Astrocyte of the cerebellum (primary cell): ENCODE data around the gene FAM237B.
A peak's percentile ranks its signal among the peaks of the same experiment; 100 is the strongest.
"Not testable (repeated sequence)": the region's sequence is repeated elsewhere in the genome, so short reads cannot be mapped to it uniquely, and the experiment has no call there.

Experiments
- DNase-seq: peaks from one replicate; pipeline ENCODE4 v3.0.0-alpha.2; 2011; ENCODE audit warnings: low read depth
- H3K4me3 ChIP-seq: 2 replicates; pipeline ENCODE4 v1.5.1; 2011; ENCODE audit warnings: mild to moderate bottlenecking, low read depth, low read length, moderate library complexity
- CTCF ChIP-seq: IDR thresholded peaks from 2 replicates; pipeline ENCODE4 v1.5.1; 2012; ENCODE audit warnings: low read length, low read depth, moderate library complexity, mild to moderate bottlenecking; ENCODE audit errors: missing control alignments
- in situ Hi-C: cut with HindIII; loops from 2 replicates; pipeline ENCODE4 v1.10.0; 2017; ENCODE audit warnings: low sequenced_read_pairs

FAM237B gene

GRCh38 chr7:90345595-90346335 lies 24.7 kb upstream of the FAM237B start:
- in situ Hi-C loops: loop anchor here (5.0 kb wide), 1 partner anchor 37 kb away; no protein-coding TSS in a partner anchor
- peak; percentile 5 for DNase-seq
- H3K4me3 ChIP-seq: peak overlapping the region; percentile 87
- TF ChIP-seq CTCF: no peak

- no peak for TF ChIP-seq CTCF
- no peak for DNase-seq
- H3K4me3 ChIP-seq: no peak overlapping the region
- in situ Hi-C loops: loop anchor here (5.0 kb wide), 1 partner anchor 37 kb away; no protein-coding TSS in a partner anchor
Observed at GRCh38 chr7:90345016-90345415, 23.9 kb upstream of the FAM237B start.

- no peak overlapping the region for H3K4me3 ChIP-seq
- in situ Hi-C loops: no loop called here
- no peak for TF ChIP-seq CTCF
- DNase-seq: peak; percentile 15
Observed at GRCh38 chr7:90337106-90337505, 16.0 kb upstream of the FAM237B start.

GRCh38 chr7:90334926-90335325 lies 13.8 kb upstream of the FAM237B start:
- H3K4me3 ChIP-seq, in situ Hi-C loops, DNase-seq: not testable (repeated sequence)

- no peak for TF ChIP-seq CTCF
- H3K4me3 ChIP-seq: no peak overlapping the region
- in situ Hi-C loops: no loop called here
- DNase-seq: no peak
Observed at GRCh38 chr7:90334193-90334843, 13.2 kb upstream of the FAM237B start.

GRCh38 chr7:90326500-90326899 lies 5.4 kb upstream of the FAM237B start:
- TF ChIP-seq CTCF: no peak

GRCh38 chr7:90322837-90323236 lies 1.7 kb upstream of the FAM237B start:
- in situ Hi-C loops: no loop called here
- H3K4me3 ChIP-seq: no peak overlapping the region
- no peak for DNase-seq
- no peak for TF ChIP-seq CTCF

More at GRCh38 chr7:90326500-90326899, 5.4 kb upstream of the FAM237B start:
- no peak overlapping the region for H3K4me3 ChIP-seq
- no peak for DNase-seq
- in situ Hi-C loops: no loop called here
